Osteoblast (primary cell): ENCODE data around the gene ADAMTS2. TPM values are rescaled to one million over a fixed set of nuclear protein-coding genes. Genes with fewer than 3 reads are reported as not detected.
A peak's percentile ranks its signal among the peaks of the same experiment; 100 is the strongest.
"Not testable (repeated sequence)": the region's sequence is repeated elsewhere in the genome, so short reads cannot be mapped to it uniquely, and the experiment has no call there.

ENCODE experiments used
- DNase-seq: peaks from one replicate; pipeline ENCODE4 v3.0.0; 2011; ENCODE audit warnings: low spot score, mixed read lengths; ENCODE audit not compliant: insufficient read length; ENCODE audit errors: missing footprints
- H2AFZ ChIP-seq: 2 replicates; pipeline ENCODE4 v1.6.0; 2011; ENCODE audit warnings: mild to moderate bottlenecking, low read length
- H3K27ac ChIP-seq: 2 replicates; pipeline ENCODE4 v1.5.1; 2011; ENCODE audit warnings: mild to moderate bottlenecking, low read depth, low read length, moderate library complexity
- H3K27me3 ChIP-seq: 2 replicates; pipeline ENCODE4 v1.6.0; 2012; ENCODE audit warnings: mild to moderate bottlenecking, control low read depth, inconsistent platforms, low read length, moderate library complexity; ENCODE audit not compliant: insufficient read depth
- H3K36me3 ChIP-seq: 2 replicates; pipeline ENCODE4 v1.5.1; 2011; ENCODE audit warnings: mild to moderate bottlenecking, low read length, control low read depth, moderate library complexity; ENCODE audit not compliant: insufficient read depth
- H3K4me1 ChIP-seq: 2 replicates; pipeline ENCODE4 v1.5.1; 2011; ENCODE audit warnings: mild to moderate bottlenecking, low read length, control low read depth, moderate library complexity; ENCODE audit not compliant: insufficient read depth
- H3K4me2 ChIP-seq: 2 replicates; pipeline ENCODE4 v1.6.0; 2011; ENCODE audit warnings: mild to moderate bottlenecking, low read length; ENCODE audit not compliant: insufficient read depth
- H3K4me3 ChIP-seq: fragments of 200-600 bp; sonication (generic); 3 replicates; pipeline ENCODE4 v1.5.1; 2012; ENCODE audit warnings: mild to moderate bottlenecking, low read length, inconsistent platforms; ENCODE audit not compliant: insufficient read depth
- H3K79me2 ChIP-seq: 2 replicates; pipeline ENCODE4 v1.6.0; 2012; ENCODE audit warnings: mild to moderate bottlenecking, low read length, control low read depth, inconsistent platforms; ENCODE audit not compliant: insufficient read depth
- H3K9me3 ChIP-seq: 2 replicates; pipeline ENCODE4 v1.5.1; 2011; ENCODE audit warnings: low read depth, low read length, control low read depth
- H4K20me1 ChIP-seq: 2 replicates; pipeline ENCODE4 v1.6.0; 2012; ENCODE audit warnings: mild to moderate bottlenecking, low read length, control low read depth; ENCODE audit not compliant: insufficient read depth
- total RNA-seq: library from RNA; depleted of rRNA; stranded (reverse); fragments of >200 nt; gene quantifications from 2 replicates; pipeline ENCODE4 v1.2.3, GENCODE V29; 2012
- TF ChIP-seq, protein P1 (sequence below): IDR thresholded peaks from 2 replicates; pipeline ENCODE4 v1.5.1; 2011; ENCODE audit warnings: mild to moderate bottlenecking, low read depth, low read length, moderate library complexity; ENCODE audit errors: extremely low read depth

The ADAMTS2 gene
- total RNA-seq, 1 donor = 144 TPM

DNA sequence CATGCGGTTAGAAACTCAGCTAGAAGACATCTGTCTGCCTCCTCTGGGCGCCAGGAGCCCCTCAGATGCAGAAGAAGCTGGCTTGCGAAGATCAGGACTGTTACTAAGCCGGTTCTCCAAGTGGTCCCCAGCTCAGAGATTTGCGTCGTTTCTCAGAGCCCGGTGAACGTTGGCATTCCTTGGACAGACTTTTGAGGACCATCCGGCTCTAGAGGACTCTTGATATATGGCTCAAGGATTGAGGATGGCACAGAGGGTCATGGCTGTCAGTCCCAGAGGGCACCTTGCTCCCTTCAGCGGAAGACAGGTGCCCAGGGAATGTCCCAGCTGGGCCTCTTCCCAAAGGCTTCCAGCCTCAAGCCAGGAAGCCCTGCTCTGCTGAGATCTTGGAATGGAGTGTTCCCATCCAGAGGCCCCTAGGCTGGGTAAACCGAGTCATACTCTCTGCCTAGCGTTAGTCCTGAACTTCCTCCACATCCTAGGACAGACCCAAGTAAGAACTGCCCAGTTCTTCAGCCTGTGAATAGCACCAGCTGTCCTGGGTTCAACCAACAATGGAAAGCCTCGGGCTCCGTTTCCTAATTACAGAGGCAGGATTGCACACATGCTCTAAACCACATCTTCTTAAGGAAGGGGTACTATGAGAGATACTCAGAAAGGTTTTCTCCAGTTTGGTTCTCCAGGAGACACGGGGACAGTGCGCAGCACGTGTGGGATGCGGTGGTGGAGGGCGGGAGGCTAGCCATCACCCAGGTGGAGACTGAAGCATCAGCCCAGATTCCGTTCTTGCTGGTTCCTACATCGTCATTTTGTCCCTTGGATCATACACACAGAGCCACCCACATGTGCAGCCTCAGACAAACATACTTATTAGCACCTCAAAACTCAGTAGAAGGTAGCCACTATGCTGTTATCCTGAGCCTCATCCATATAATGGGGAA lies 233.7 kb downstream of the ADAMTS2 start:
- Histone ChIP-seq H3K27ac (no peak overlapping the region), H3K4me1 (no peaks in the 10 kb centered on the region), H3K9me3 (no peaks in the 10 kb centered on the region), H2AFZ (no peak overlapping the region), H3K36me3 (peaks cover 34% of the 10 kb centered on the region), H3K4me2 (no peak overlapping the region), H3K27me3 (no peaks in the 10 kb centered on the region), H3K79me2 (no peaks in the 10 kb centered on the region), H3K4me3 (no peak overlapping the region), H4K20me1 (no peaks in the 10 kb centered on the region)
- TF ChIP-seq, protein P1, sequence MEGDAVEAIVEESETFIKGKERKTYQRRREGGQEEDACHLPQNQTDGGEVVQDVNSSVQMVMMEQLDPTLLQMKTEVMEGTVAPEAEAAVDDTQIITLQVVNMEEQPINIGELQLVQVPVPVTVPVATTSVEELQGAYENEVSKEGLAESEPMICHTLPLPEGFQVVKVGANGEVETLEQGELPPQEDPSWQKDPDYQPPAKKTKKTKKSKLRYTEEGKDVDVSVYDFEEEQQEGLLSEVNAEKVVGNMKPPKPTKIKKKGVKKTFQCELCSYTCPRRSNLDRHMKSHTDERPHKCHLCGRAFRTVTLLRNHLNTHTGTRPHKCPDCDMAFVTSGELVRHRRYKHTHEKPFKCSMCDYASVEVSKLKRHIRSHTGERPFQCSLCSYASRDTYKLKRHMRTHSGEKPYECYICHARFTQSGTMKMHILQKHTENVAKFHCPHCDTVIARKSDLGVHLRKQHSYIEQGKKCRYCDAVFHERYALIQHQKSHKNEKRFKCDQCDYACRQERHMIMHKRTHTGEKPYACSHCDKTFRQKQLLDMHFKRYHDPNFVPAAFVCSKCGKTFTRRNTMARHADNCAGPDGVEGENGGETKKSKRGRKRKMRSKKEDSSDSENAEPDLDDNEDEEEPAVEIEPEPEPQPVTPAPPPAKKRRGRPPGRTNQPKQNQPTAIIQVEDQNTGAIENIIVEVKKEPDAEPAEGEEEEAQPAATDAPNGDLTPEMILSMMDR = no peak
- peak; percentile 13 for DNase-seq

- Histone ChIP-seq H3K27ac (no peak overlapping the region), H3K27me3 (no peaks in the 10 kb centered on the region), H4K20me1 (no peaks in the 10 kb centered on the region), H2AFZ (no peak overlapping the region), H3K4me3 (no peak overlapping the region), H3K36me3 (peaks cover 30% of the 10 kb centered on the region), H3K4me2 (no peak overlapping the region), H3K4me1 (no peaks in the 10 kb centered on the region), H3K9me3 (no peaks in the 10 kb centered on the region), H3K79me2 (no peaks in the 10 kb centered on the region)
- DNase-seq = peak; percentile 17
- TF ChIP-seq, protein P1 = no peak
These were observed 234.7 kb downstream of the ADAMTS2 start for GRCh38 chr5:179110528-179110927.

DNA sequence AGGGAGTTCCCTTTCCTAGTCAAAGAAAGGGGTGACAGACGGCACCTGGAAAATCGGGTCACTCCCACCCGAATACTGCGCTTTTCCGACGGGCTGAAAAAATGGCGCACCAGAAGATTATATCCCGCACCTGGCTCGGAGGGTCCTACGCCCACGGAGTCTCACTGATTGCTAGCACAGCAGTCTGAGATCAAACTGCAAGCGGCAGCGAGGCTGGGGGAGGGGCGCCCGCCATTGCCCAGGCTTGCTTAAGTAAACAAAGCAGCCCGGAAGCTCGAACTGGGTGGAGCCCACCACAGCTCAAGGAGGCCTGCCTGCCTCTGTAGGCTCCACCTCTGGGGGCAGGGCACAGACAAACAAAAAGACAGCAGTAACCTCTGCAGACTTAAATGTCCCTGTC lies 244.0 kb downstream of the ADAMTS2 start:
- not testable (repeated sequence) for DNase-seq, H3K79me2 ChIP-seq

GRCh38 chr5:179089502-179089901 lies 255.8 kb downstream of the ADAMTS2 start:
- TF ChIP-seq, protein P1 = no peak
- Histone ChIP-seq H3K4me1 (no peaks in the 10 kb centered on the region), H2AFZ (no peak overlapping the region), H3K27ac (no peak overlapping the region), H3K36me3 (no peaks in the 10 kb centered on the region), H3K79me2 (no peaks in the 10 kb centered on the region), H3K9me3 (peaks cover 41% of the 10 kb centered on the region), H4K20me1 (no peaks in the 10 kb centered on the region), H3K4me3 (no peak overlapping the region), H3K27me3 (no peaks in the 10 kb centered on the region), H3K4me2 (no peak overlapping the region)
- no peak for DNase-seq

More for the DNA sequence above, 244.0 kb downstream of the ADAMTS2 start:
- H3K27me3 ChIP-seq, H4K20me1 ChIP-seq, H3K4me1 ChIP-seq, H3K4me3 ChIP-seq, H3K4me2 ChIP-seq, H2AFZ ChIP-seq, H3K27ac ChIP-seq: not testable (repeated sequence)
- Histone ChIP-seq H3K36me3 (peaks cover 13% of the 10 kb centered on the region), H3K9me3 (peaks cover 15% of the 10 kb centered on the region)
